Mesothelial cell of epicardium (in vitro differentiated cells): ENCODE data around the gene EPG5. TPM values are rescaled to one million over a fixed set of nuclear protein-coding genes. Genes with fewer than 3 reads are reported as not detected.

ENCODE experiments used
- DNase-seq, 2 experiments: peaks; one replicate each; pipeline ENCODE4 v3.0.0; 2021; ENCODE audit warnings: low spot score in 2 of 2; ENCODE audit not compliant: unreplicated experiment in 2 of 2
- H3K27ac Mint-ChIP-seq: 2 replicates; pipeline ENCODE4 v1.8.0; 2021; ENCODE audit warnings: mixed read lengths
- H3K27me3 Mint-ChIP-seq: 2 replicates; pipeline ENCODE4 v1.8.0; 2021; ENCODE audit warnings: low read depth, mixed read lengths
- H3K36me3 Mint-ChIP-seq: 2 replicates; pipeline ENCODE4 v1.8.0; 2021; ENCODE audit warnings: mixed read lengths
- H3K4me1 Mint-ChIP-seq: 2 replicates; pipeline ENCODE4 v1.8.0; 2021; ENCODE audit warnings: mixed read lengths
- H3K4me3 Mint-ChIP-seq: 2 replicates; pipeline ENCODE4 v1.8.0; 2021; ENCODE audit warnings: mild to moderate bottlenecking, moderate library complexity, mixed read lengths
- H3K9me3 Mint-ChIP-seq: 2 replicates; pipeline ENCODE4 v1.8.0; 2021; ENCODE audit warnings: mixed read lengths
- total RNA-seq: library from RNA; stranded (reverse); gene quantifications from 3 replicates; pipeline ENCODE4 v1.2.1, GENCODE V29; 2021
- TF ChIP-seq, protein P1 (sequence below): fragments of 200-600 bp; sonication (generic); IDR thresholded peaks from one replicate; pipeline ENCODE4 v1.5.0; 2021; ENCODE audit warnings: antibody characterized with exemption; ENCODE audit not compliant: unreplicated experiment

EPG5 gene
- total RNA-seq, 1 donor from 2014 or later, result 39.3 TPM

DNA sequence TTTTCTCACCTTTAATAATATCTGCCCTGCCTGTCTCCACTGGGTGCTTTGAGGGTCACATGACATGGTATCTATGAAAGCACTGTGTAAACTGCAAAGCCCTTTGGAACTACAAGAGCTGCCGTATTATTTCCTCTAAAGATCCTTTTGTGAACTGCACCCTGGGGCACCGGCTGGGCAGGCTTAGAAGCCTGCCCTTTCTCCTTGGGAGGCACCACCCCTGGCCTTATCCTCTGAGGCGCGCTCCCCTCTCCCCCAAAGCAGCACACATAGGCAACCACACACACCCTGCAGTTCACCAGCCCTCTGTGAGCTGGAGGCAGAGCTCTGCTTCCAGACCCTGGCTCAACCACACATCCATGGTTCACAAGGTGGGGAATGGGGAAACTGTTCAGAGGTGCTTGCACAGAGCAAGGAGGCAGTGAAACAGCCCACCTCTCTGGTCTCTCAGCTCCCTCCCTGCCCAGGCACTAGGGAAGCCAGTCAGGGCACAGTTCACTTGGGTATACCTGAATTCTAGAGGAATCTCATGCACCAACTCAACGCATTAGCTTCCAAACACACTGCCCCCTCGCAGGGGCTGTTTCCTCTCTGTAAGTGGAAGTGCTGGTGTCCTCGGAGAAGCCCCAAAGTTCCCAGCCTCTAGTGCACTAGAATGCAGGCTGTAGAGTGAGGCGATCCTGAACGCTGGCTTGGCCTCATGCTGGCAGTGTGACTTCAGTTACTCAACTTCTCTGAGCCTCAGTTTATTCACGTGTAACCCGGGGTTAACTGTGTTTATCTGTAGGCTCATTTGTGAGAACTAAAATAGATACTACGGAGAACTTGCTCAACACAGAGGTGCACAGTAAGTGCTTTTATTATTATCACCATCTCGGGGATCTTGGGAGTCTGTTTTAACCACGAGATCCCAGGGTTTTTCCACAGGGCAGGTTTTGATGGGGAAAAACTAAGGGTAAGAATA, 130.6 kb downstream of the EPG5 start:
- DNase-seq, result no peak
- H3K9me3 Mint-ChIP-seq, result no peaks in the 10 kb centered on the region
- peaks cover 6% of the 10 kb centered on the region for H3K4me1 Mint-ChIP-seq
- H3K27ac Mint-ChIP-seq, result no peak overlapping the region
- peaks cover 73% of the 10 kb centered on the region for H3K27me3 Mint-ChIP-seq
- no peaks in the 10 kb centered on the region for H3K36me3 Mint-ChIP-seq
- TF ChIP-seq, protein P1, sequence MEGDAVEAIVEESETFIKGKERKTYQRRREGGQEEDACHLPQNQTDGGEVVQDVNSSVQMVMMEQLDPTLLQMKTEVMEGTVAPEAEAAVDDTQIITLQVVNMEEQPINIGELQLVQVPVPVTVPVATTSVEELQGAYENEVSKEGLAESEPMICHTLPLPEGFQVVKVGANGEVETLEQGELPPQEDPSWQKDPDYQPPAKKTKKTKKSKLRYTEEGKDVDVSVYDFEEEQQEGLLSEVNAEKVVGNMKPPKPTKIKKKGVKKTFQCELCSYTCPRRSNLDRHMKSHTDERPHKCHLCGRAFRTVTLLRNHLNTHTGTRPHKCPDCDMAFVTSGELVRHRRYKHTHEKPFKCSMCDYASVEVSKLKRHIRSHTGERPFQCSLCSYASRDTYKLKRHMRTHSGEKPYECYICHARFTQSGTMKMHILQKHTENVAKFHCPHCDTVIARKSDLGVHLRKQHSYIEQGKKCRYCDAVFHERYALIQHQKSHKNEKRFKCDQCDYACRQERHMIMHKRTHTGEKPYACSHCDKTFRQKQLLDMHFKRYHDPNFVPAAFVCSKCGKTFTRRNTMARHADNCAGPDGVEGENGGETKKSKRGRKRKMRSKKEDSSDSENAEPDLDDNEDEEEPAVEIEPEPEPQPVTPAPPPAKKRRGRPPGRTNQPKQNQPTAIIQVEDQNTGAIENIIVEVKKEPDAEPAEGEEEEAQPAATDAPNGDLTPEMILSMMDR, result no peak
- peak overlapping the region; percentile 39 for H3K4me3 Mint-ChIP-seq

DNA sequence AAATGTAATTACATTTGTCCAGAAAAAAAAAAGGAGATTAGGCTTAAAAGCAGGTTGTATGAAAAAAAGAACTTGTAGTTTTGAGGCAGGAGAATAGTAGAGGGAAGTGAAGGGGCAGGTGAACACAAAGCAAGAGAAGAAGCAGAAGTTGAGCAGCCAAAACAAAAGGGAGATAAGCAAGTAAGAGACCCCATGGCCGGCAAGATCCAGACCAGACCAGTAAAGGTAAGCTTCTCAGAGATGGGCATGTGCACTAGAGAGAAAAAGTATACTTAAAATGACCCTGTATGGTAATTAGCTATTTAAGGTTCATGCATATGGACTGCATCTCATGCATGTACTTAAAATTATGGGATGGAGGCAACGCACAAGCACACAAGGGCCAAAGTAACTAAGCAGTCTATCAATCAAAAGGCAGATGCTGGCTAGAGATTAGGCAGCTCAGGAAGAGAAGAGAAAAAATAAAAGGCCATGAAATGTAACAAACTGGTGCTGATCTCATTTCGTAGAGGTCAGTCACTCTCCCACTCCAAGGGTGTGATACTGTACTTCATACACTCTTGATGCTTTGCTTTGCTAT, 132.0 kb downstream of the EPG5 start:
- TF ChIP-seq, protein P1, result no peak
- no peaks in the 10 kb centered on the region for H3K9me3 Mint-ChIP-seq
- H3K4me1 Mint-ChIP-seq, result peaks cover 6% of the 10 kb centered on the region
- H3K27ac Mint-ChIP-seq, result no peak overlapping the region
- no peak overlapping the region for H3K4me3 Mint-ChIP-seq
- peaks cover 60% of the 10 kb centered on the region for H3K27me3 Mint-ChIP-seq
- DNase-seq, result no peak
- no peaks in the 10 kb centered on the region for H3K36me3 Mint-ChIP-seq

DNA sequence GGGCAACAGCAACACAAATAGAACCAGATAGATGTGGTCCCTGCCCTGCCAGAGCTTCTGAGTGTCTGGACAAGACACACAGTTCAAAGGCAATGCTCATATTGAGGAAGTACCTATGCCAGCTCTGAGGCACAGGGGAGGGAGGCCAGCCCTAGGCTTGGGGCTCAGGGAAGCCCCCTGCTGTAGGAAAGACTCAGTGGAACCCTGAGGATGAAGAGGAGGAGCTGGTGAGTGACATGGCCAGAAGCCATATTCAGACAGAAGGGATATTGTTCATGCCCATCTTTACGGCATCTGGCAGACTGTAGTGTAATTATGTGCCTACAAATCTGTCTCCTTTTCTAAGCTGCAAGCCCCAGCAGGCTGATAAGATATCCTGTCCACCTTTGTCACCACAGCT, 132.8 kb downstream of the EPG5 start:
- H3K27ac Mint-ChIP-seq, result no peak overlapping the region

DNA sequence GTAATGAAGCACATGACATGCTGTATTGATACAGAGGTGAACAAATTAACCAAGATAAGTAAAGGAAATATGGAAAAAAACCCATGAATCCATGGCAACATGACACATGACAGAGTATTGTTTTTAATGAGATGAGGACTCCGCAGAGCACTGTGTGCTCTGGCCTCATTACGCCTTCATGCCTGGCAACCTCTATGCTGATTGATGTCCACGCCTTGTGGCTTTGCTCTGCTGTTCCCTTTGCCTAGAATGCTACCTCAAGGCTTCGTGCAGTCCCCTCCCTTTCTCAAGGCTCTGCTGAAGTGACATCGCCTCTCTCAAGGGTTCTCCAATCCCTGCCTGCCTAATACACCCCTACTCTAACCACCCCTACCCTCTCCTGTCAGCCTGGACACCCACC, 133.3 kb downstream of the EPG5 start:
- DNase-seq, result no peak
- H3K36me3 Mint-ChIP-seq, result no peaks in the 10 kb centered on the region
- TF ChIP-seq, protein P1, result no peak
- H3K27me3 Mint-ChIP-seq, result peaks cover 48% of the 10 kb centered on the region
- no peaks in the 10 kb centered on the region for H3K9me3 Mint-ChIP-seq
- peaks cover 14% of the 10 kb centered on the region for H3K4me1 Mint-ChIP-seq
- no peak overlapping the region for H3K4me3 Mint-ChIP-seq
- no peak overlapping the region for H3K27ac Mint-ChIP-seq

More for the DNA sequence above, 132.8 kb downstream of the EPG5 start:
- Mint-ChIP-seq H3K4me3 (no peak overlapping the region), H3K36me3 (no peaks in the 10 kb centered on the region), H3K4me1 (peaks cover 9% of the 10 kb centered on the region), H3K27me3 (peaks cover 52% of the 10 kb centered on the region), H3K9me3 (no peaks in the 10 kb centered on the region)
- no peak for DNase-seq
- TF ChIP-seq, protein P1, result no peak

DNA sequence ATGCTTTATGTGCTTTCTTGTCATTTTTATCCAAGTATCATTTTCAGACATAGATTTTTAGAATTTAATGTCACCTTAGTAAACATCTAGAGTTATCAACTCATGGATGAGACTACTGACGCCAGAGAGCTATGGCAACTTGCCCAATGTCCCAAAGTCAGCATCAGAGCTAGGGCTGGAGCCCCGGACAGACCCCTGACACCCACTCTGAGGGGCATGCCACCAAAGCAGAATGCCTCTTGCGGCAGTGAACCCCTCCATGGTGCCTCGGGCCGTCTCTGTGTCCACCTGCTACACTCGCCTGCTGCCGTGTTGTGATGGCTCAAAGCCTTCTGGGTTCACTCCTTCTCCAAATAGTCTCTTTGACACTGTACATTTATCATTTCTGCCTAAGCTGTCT, 136.2 kb downstream of the EPG5 start:
- peaks cover 28% of the 10 kb centered on the region for H3K27me3 Mint-ChIP-seq
- peaks cover 20% of the 10 kb centered on the region for H3K4me1 Mint-ChIP-seq
- DNase-seq, result no peak
- no peak overlapping the region for H3K4me3 Mint-ChIP-seq
- H3K27ac Mint-ChIP-seq, result no peak overlapping the region
- TF ChIP-seq, protein P1, result no peak
- no peaks in the 10 kb centered on the region for H3K9me3 Mint-ChIP-seq
- no peaks in the 10 kb centered on the region for H3K36me3 Mint-ChIP-seq
